ENCODE data around the gene HRH2.

The HRH2 gene

GRCh38 chr5:175693741-175694140 is 35.9 kb downstream of the HRH2 start:
- peak in 1 of 2 donors; percentile 11 for DNase-seq

DNA sequence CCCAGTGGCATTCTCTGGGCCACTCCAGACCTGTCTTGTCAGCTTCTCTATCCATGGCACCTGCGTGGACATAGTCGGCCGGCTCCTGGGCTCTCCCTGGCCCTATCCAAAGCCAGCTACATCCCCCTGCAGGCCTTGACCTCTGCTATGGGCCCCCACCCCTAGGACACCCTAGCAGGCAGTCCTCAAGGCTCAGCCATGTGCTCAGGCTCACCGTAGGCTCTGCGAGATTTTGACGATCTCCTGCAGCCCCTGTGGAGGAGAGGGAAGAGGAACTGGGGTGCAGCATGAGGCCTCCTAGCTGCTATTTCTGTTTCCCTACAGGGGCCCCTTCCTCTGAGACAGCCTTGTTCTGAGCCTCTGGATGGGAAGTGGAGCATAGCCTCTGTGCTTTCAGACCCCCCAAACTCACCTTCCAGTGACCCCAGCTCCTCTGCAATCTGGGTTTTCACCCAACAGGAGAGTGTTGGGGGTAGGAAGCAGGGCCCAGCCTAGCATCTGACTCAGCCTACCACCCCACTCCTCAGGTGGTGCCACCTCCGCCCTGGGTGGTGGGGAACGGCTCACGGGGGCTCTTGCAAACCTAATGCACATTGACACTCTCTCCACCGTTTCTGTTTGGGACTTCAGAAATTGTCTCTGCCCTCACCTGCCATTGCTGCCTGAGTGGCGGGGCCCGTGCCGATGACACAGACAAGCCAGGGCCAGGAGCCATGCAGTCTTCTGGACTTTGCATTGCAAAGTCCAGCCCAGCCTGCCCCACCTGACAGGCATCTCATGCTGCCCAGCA is 36.7 kb downstream of the HRH2 start:
- DNase-seq = peak; percentile 26 to 32

- no peak for DNase-seq
Observed at GRCh38 chr5:175695161-175696126, 37.6 kb downstream of the HRH2 start.

DNA sequence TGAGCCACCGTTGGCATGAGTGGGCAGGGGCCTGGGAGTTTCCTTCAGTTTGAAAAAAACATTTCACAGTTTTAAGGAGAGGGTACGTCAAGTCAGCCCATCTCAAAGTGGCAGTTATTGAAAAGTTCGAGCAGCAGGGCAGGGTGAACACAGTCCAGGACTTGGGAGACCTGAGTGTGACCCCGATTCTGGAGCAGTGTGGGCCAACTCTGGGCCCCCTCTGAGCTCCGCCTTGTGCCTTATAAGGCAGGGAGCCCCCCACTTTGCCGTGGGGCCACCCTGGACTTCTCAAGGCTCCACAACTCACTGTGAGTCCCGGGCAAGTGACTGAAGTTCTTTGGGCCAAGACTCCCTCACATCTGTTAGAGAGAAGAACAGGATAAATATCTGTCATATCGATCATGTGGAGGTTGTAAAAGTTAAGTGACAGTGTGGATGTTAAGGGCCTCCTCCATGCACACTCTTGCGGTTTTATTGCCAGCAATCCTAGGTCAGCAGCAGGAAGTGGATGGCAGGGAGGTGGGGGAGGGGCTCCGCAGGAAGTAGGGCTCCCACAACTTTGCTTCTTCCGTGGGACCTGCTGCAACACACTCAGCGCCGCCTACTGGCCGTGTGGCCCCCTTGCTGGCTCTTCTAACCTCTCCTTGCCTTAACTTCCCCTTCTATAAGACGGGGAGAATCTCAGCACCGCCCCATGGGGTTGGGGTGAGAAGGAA is 38.4 kb downstream of the HRH2 start:
- DNase-seq = peak; percentile 96 to 98

DNA sequence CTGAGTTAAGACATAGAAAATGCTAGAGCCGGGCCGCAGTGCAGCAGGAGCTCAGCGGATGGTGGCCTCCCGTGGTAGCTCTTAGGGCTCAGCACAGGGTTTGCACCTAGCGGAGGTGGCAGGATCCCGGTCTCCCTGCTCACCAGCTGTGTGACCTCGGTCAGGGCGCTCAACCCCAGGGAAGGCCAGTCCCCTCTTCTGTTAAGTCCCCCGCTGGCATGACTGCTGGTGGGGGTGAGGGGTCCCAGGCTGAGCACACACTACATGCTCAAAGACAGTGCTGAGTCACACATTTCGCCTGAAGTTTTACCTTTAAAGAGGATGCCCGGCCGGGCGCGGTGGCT is 39.0 kb downstream of the HRH2 start:
- no peak for DNase-seq

DNA sequence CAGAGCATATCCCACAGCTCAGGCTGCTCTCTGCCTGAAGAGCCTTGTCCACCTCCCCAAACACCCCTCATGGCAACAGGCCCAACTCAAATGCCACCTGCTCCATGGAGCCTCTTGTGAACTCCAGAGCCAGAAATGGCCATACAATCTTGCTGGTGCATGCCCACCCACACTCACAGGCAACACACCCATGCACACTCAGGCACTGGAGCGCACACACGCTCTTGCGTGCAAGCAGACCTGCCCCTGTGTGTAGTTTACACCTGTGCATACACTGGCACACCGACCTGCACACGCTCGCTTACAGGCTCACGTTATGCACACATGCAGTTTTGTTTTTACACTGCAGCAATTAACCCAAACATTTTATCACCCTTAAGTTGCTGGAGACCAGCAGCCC is 40.0 kb downstream of the HRH2 start:
- no peak for DNase-seq

- DNase-seq = no peak
Observed at GRCh38 chr5:175698401-175699115, 40.7 kb downstream of the HRH2 start.

DNA sequence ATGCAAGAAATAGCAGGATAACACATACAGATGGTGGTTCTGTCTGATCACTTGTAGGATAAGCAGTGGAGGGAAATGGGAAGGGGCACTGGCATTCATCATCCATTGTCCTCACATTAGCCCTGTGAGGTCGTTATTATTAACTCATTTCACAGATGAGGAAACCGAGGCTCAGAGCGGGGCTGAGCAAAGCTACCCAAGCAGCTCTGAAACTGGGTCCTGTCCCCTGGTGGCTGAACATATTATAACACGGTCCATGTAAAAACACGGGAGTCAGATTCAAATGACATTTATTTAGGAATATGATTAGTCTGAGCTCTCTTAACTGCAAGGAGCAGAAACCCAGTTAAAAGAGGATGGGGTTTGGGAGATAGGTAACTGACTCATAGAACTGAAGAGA is 43.1 kb downstream of the HRH2 start:
- peak in 1 of 2 donors; percentile 18 for DNase-seq

DNA sequence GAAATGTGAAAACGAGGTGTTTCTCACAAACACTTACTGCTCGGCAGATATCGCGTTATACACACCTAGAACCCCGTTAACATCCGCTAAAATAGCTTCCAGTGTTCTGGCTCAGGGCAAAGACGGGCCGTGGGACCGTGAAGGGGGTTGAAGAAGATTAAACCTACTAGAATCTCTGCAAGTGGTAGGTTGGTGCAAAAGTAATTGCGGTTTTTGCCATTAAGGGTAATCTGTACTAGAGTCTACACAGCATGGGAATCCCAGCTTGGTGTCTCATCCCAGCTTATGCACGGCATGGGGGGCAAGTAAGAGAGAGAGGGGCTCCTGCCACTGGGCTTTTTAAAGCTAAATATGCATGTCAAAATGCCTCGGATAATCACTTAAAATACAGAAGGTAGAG is 43.9 kb downstream of the HRH2 start:
- DNase-seq = no peak

DNA sequence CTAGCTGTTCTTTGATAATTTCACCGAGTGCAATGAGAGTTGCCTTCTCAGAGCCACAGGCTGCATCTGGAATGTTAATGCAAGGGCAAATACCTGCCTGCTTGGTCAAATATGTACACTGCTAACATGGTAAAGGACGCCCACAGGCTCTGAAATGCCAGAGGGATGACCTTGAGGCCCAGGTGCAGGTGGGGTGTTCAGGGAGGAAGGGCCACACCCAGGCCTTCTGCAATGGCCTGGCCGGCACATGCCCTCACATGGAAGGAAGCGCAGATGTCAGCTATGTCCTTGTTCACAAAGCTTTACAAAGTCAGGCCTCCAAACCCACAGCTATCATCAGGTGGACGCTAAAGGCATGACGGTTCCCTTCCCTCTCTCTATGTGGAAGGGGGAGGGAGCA is 48.6 kb downstream of the HRH2 start:
- no peak for DNase-seq

DNA sequence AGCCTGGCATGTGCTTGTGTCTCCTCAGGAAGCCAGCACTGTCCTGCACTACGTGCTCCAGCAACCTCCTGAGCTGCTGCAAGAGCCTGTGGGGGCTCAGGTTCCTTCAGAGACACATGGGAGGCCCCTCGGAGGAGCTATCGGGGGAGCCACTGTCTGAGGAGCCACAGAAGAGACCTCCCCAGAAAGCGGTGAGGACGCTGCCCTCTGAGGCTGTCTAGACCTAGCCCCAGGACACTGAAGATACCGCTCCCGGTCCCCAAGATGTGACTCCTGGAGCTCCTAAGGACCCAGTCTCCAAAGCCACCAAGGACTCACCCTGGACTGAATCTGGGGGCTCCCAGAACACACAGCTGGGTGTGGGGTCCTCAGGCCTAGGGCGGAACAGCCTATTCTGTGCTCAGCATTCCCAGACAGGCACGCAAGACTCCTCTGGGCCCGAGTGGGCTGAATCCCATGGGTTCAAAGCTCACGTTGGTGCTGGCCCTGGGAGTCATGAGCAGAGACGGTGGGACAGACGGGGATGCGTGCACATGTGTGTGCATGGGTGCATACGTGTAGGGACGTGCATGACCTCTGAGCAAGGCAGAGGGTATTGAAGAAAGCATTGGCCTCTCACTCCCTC is 50.0 kb downstream of the HRH2 start:
- no peak for DNase-seq

GRCh38 chr5:175709276-175709781 is 51.5 kb downstream of the HRH2 start:
- DNase-seq = no peak

DNA sequence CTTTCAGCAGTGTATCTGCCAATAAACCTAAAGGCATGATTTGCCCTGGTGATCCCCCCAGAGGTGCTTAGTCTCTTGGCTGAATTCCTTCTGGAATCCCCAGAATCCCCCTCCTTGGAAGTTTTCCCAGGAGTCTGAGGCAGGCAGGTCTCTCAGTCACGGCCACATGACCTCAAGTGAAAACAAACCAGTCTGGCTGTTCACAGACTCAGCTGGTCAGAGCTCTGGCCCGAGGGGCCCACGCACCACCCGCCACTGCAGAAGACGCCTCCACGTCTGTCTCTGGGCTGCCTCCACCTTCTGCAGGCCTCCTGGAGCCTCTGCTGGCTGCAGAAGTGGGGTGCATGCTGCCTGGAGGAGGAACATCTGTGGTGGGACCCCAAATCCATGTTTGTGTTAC is 52.5 kb downstream of the HRH2 start:
- DNase-seq = no peak

DNA sequence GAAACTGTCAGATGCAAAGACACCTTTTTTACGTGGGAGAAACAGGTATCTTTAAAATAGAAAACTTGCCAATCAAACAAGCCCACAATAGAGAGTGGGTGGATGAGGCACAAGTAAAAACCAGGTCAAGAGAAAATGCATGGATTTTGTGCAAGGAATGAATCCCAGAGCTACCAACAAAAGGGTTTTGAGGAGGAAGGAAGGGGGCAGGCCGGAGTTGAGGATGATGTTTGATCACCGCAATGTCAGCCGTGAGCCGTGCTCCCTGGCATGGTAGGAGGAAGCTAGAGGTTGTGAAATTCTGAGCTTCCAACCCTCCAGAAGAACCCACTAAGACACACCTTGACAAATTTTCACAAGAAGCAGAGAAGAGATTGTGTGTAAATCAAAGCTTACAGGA is 53.2 kb downstream of the HRH2 start:
- DNase-seq = no peak

DNA sequence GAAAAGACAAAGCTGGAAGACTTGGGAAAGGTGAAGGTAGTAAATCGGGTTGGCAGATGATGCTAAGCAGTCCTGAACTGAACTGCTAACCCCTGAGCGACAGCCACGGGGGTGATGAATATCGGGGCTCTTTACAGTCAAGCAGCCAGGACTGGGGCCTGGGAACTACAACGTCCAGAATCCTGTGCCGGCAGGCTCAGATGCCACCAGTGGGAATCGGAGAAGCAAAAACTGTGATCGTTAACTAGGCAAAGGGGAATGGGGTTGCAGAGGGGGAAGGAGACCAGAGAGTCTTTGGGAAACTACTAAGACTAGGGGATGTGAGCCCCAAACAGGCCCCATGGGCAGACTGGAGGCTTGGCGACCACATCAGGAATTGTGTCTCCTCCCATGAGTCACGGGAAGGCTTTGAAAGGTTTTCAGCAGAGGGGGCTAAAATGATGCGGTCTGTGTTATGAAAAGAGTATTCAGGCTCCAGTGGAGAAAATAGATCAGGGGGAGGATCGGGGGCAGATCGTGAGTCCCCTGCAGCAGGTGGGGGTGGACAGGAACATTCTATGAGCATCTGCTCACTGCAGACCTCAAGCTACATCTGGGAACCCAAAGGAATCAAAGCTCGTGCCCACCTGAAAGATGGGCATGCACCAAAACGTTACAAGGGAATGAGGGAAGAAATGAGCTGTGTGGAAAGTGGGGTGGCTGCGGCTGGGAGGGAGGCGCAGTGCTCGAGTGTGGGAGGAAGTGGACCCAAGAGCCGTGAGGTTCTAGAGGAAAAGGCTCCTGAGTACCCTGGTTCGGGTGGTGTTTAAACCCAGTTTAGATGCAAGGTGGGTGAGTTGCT is 53.8 kb downstream of the HRH2 start:
- DNase-seq = no peak

DNA sequence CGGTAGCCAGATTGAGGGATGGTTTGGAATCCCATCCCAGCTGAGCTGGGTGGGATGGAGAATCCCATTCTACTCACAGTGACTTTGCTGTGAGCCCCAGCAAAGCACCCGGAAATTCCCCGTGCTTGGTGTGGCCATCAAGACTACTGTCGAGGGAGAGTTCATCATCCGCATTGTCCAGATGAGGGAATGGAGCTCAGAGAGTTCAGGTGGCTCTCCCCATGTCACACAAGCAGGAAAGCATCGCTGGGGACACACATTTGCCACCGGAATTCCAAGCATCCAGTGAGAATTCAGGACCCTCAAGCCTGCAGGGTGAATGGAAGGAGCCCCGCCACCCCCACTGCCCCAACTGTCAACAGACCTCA is 54.4 kb downstream of the HRH2 start:
- DNase-seq = no peak

DNA sequence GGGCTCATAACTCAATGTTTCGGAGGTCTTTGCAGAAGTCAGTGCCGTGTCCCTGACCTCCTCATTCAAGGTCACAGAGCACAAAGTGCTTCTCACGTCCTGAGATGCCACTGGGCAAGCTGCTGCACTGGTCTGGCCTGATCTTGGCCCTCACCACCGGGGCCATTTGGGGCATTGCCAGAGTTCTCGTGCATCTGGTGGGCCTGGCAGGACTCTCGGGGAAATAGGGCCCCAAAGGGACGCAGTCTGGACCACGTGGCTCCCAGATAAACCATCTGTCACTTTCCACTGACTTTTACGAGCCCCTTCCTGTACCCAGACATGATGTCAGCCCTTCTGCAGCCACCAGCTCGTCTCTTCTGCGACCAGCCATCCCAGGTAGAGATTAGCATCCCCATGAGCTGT is 54.8 kb downstream of the HRH2 start:
- no peak for DNase-seq

DNA sequence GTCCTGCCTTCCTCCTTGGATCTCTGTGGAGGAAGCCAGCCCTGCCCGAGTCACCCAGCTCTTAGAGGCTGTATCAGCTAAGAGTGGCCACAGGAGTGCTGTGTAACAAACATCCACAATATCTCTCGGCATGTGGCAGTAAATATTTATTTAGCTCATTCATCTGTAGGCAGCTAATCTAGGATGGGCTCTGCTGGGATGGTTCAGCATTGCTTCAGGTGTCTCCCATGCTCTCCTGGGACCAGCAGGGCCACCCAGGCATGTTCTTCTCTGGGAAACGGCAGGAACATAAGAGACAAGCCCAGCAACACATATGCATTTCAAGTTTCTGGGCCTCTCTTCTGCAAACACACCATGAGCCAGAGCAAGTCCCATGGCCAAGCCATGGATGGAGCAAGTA is 56.1 kb downstream of the HRH2 start:
- DNase-seq = no peak

DNA sequence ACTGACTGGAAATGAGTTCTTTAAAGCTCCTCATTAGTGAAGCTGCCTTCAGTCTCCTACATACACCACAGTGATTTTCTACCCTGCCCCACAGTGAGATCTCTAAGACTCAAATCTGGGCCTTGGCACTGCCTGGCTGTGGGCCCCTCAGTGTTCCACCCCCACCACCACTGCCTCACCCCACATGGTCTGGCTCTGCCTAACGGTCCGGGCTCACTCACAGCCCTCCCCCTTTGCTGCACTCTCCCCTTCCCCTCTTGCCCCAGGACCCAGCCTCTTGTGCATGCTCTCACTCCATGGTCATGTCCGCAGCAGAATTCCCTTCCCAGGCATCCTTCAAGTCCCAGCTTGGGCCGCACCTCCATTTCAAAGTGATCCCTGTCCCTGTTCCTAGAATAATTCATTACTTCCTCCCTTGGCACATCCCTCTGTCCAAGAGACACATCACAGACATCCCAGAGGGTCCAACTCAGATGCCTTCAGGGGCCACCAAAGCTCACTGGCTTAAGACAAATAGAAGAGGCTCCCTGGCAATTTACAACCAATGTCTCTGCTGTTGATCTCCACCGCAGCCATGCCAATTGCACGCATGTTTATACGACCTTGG is 56.7 kb downstream of the HRH2 start:
- DNase-seq = no peak
